HCT116 (cell line): ENCODE measurements around the gene PXYLP1. TPM values are rescaled to one million over a fixed set of nuclear protein-coding genes. Genes with fewer than 3 reads are reported as not detected.

Experiments used
- ATAC-seq: fragments of 200-7000 bp; cut with Tn5 transposase; 2 replicates; pipeline ENCODE4 v1.9.1; 2020; ENCODE audit warnings: mild to moderate bottlenecking, moderate library complexity
- BruUV-seq: library from RNA; stranded (reverse); fragments of 400-500 nt; replicated peaks from 2 replicates; lab custom pipeline; 2021; lab: Mats Ljungman, UMichigan
- CTCF ChIA-PET: fragments of 300-600 bp; sonication (Branson Sonifier 250); formaldehyde crosslinking; loops from one replicate; lab custom pipeline; 2021; ENCODE audit warnings: antibody characterized with exemption; lab: Charles Lee
- POLR2A ChIA-PET: fragments of 300-600, 350-600 bp; sonication (Branson Sonifier 250); formaldehyde crosslinking; loops from one replicate; lab custom pipeline; 2021; ENCODE audit warnings: antibody characterized with exemption; lab: Charles Lee
- RAD21 ChIA-PET, 2 experiments: fragments of 300-600 bp; sonication (Branson Sonifier 250); formaldehyde crosslinking; loops; one replicate each; lab custom pipeline; 2023; ENCODE audit warnings: low total read pairs in 2 of 2; ENCODE audit not compliant: uncharacterized antibody in 2 of 2, unreplicated experiment in 2 of 2, low non-redundant PET in 1 of 2; lab: Charles Lee
- DNase-seq: peaks from one replicate; pipeline ENCODE4 v3.0.0-alpha.2; 2010; ENCODE audit warnings: low read depth, low spot score
- H2AFZ ChIP-seq: fragments of 200-600 bp; shearing (Covaris generic), sonication (generic); 2 replicates; pipeline ENCODE4 v1.6.1; 2017; ENCODE audit warnings: low read depth, mixed run types, mixed read lengths, antibody characterized with exemption, low read length; ENCODE audit not compliant: poor library complexity, severe bottlenecking
- H3K27ac ChIP-seq: 2 replicates; pipeline ENCODE4 v1.5.1; 2012; ENCODE audit warnings: low read depth, low read length
- H3K27me3 ChIP-seq: fragments of 200-600 bp; sonication (generic); 2 replicates; pipeline ENCODE4 v1.6.1; 2016; ENCODE audit warnings: mixed run types, low read length, mixed read lengths; ENCODE audit not compliant: insufficient read depth
- H3K36me3 ChIP-seq, 2 experiments: fragments of 200-500 bp in 1 of 2; fragments of 200-600 bp in 1 of 2; sonication (Bioruptor generic) in 1 of 2; sonication (generic) in 1 of 2; 2 replicates each; pipeline versions ENCODE4 v1.5.1 to v1.6.1; 2014 to 2016; ENCODE audit warnings: low read length in 2 of 2, inconsistent platforms in 1 of 2, mixed read lengths in 1 of 2, mixed run types in 1 of 2; ENCODE audit not compliant: insufficient read depth in 2 of 2, control insufficient read depth in 1 of 2
- H3K4me1 ChIP-seq, 2 experiments: fragments of 200-600 bp in 1 of 2; sonication (generic) in 1 of 2; 2 replicates each; pipeline versions ENCODE4 v1.5.1 to v1.6.1; 2012 to 2017; ENCODE audit warnings: low read length in 2 of 2, inconsistent platforms in 1 of 2, mild to moderate bottlenecking in 1 of 2, mixed read lengths in 1 of 2, mixed run types in 1 of 2, moderate library complexity in 1 of 2; ENCODE audit not compliant: insufficient read depth in 2 of 2, control insufficient read depth in 1 of 2
- H3K4me2 ChIP-seq: fragments of 200-600 bp; sonication (generic); 2 replicates; pipeline ENCODE4 v1.6.1; 2017; ENCODE audit warnings: mixed run types, low read length, mixed read lengths
- H3K4me3 ChIP-seq, 2 experiments: fragments of 200-600 bp in 1 of 2; sonication (generic) in 1 of 2; replicated peaks in 1 of 2; 2 replicates each; pipeline ENCODE4 v1.5.1; 2011 to 2016; ENCODE audit warnings: low read length in 2 of 2, control low read depth in 1 of 2, low read depth in 1 of 2, mild to moderate bottlenecking in 1 of 2, mixed read lengths in 1 of 2, mixed run types in 1 of 2
- H3K79me2 ChIP-seq: fragments of 200-600 bp; sonication (generic); 2 replicates; pipeline ENCODE4 v1.6.1; 2017; ENCODE audit warnings: mild to moderate bottlenecking, mixed run types, low read length, moderate library complexity, mixed read lengths; ENCODE audit not compliant: insufficient read depth
- H3K9ac ChIP-seq: fragments of 200-600 bp; sonication (generic); 2 replicates; pipeline ENCODE4 v1.6.1; 2016; ENCODE audit warnings: low read length, mixed read lengths
- H3K9me2 ChIP-seq: fragments of 200-600 bp; sonication (generic), shearing (Covaris generic); 2 replicates; pipeline ENCODE4 v1.6.1; 2017; ENCODE audit warnings: mixed run types, mild to moderate bottlenecking, moderate library complexity; ENCODE audit not compliant: insufficient read depth
- H3K9me3 ChIP-seq, 2 experiments: fragments of 200-500 bp in 1 of 2; fragments of 200-600 bp in 1 of 2; sonication (Bioruptor generic) in 1 of 2; sonication (generic) in 1 of 2; 2 replicates each; pipeline ENCODE4 v1.6.1; 2014 to 2017; ENCODE audit warnings: low read length in 2 of 2, mixed read lengths in 2 of 2, inconsistent platforms in 1 of 2, low read depth in 1 of 2, mild to moderate bottlenecking in 1 of 2, mixed run types in 1 of 2, moderate library complexity in 1 of 2; ENCODE audit not compliant: control insufficient read depth in 1 of 2, insufficient read depth in 1 of 2
- H4K20me1 ChIP-seq: fragments of 200-600 bp; sonication (generic), shearing (Covaris generic); 2 replicates; pipeline ENCODE4 v1.6.1; 2017; ENCODE audit warnings: mixed run types, mild to moderate bottlenecking, moderate library complexity; ENCODE audit not compliant: insufficient read depth
- ATF3 ChIP-seq: IDR thresholded peaks from 2 replicates; pipeline ENCODE4 v1.6.1; 2012
- CBX3 ChIP-seq: IDR thresholded peaks from 2 replicates; pipeline ENCODE4 v1.6.1; 2012; ENCODE audit warnings: low read depth
- CEBPB ChIP-seq: IDR thresholded peaks from 2 replicates; pipeline ENCODE4 v1.6.1; 2012; ENCODE audit warnings: low read depth
- CTCF ChIP-seq, 3 experiments: fragments of 200-600 bp in 1 of 3; sonication (generic) in 1 of 3; IDR thresholded peaks in 2 of 3; conservative IDR thresholded peaks in 1 of 3; 2 replicates each; pipeline ENCODE4 v1.5.1; 2012 to 2017; ENCODE audit warnings: low read depth in 2 of 3, low read length in 2 of 3, antibody characterized with exemption in 1 of 3, borderline replicate concordance in 1 of 3, control low read depth in 1 of 3, mild to moderate bottlenecking in 1 of 3, mixed read lengths in 1 of 3, mixed run types in 1 of 3, moderate library complexity in 1 of 3; ENCODE audit not compliant: insufficient read depth in 1 of 3
- EGR1 ChIP-seq: IDR thresholded peaks from 2 replicates; pipeline ENCODE4 v1.6.1; 2012; ENCODE audit warnings: low read depth
- ELF1 ChIP-seq: IDR thresholded peaks from 2 replicates; pipeline ENCODE4 v1.6.1; 2012; ENCODE audit warnings: low read depth, borderline replicate concordance
- EZH2 ChIP-seq: fragments of 200-600 bp; sonication (generic); IDR thresholded peaks from 2 replicates; pipeline ENCODE4 v1.6.1; 2017; ENCODE audit warnings: antibody characterized with exemption, mixed run types
- EZH2phosphoT487 ChIP-seq: fragments of 200-600 bp; IDR thresholded peaks from 2 replicates; pipeline ENCODE4 v1.6.1; 2018; ENCODE audit warnings: antibody characterized with exemption, borderline replicate concordance
- FOSL1 ChIP-seq: IDR thresholded peaks from 2 replicates; pipeline ENCODE4 v1.6.1; 2012; ENCODE audit warnings: low read depth
- JUND ChIP-seq: IDR thresholded peaks from 2 replicates; pipeline ENCODE4 v1.6.1; 2012
- MAX ChIP-seq: IDR thresholded peaks from 2 replicates; pipeline ENCODE4 v1.6.1; 2012
- POLR2AphosphoS5 ChIP-seq: IDR thresholded peaks from 2 replicates; pipeline ENCODE4 v1.6.1; 2011; ENCODE audit warnings: mild to moderate bottlenecking, low read depth, low read length, moderate library complexity
- RAD21 ChIP-seq: IDR thresholded peaks from 2 replicates; pipeline ENCODE4 v1.6.1; 2012; ENCODE audit warnings: low read depth, mild to moderate bottlenecking
- SIN3A ChIP-seq: IDR thresholded peaks from 2 replicates; pipeline ENCODE4 v1.6.1; 2012; ENCODE audit warnings: low read depth
- SP1 ChIP-seq: IDR thresholded peaks from 2 replicates; pipeline ENCODE4 v1.6.1; 2012; ENCODE audit warnings: low read depth
- SRF ChIP-seq: IDR thresholded peaks from 2 replicates; pipeline ENCODE4 v1.6.1; 2012; ENCODE audit warnings: low read depth
- TCF7L2 ChIP-seq: IDR thresholded peaks from 2 replicates; pipeline ENCODE4 v1.7.0; 2011; ENCODE audit warnings: borderline replicate concordance, inconsistent platforms; ENCODE audit not compliant: insufficient read depth, insufficient read length; ENCODE audit errors: extremely low read depth
- YY1 ChIP-seq: IDR thresholded peaks from 2 replicates; pipeline ENCODE4 v1.6.1; 2011; ENCODE audit warnings: low read length, low read depth, moderate library complexity, mild to moderate bottlenecking; ENCODE audit not compliant: insufficient replicate concordance; ENCODE audit errors: extremely low read depth
- ZFX ChIP-seq: fragments of 450-650 bp; IDR thresholded peaks from 2 replicates; pipeline ENCODE4 v1.6.1; 2017
- ZNF274 ChIP-seq: fragments of 200-500 bp; sonication (Bioruptor generic); IDR thresholded peaks from 2 replicates; pipeline ENCODE4 v1.6.1; 2014; ENCODE audit warnings: mild to moderate bottlenecking, low read depth, low read length, inconsistent platforms
- intact Hi-C: fragments of 100-400 bp; cut with micrococcal nuclease; formaldehyde crosslinking; loops from 2 replicates; pipeline ENCODE4 v1.10.0; 2022
- total RNA-seq: library from RNA; stranded (reverse); gene quantifications from one replicate; pipeline ENCODE4 v1.2.1, GENCODE V29; 2021; ENCODE audit not compliant: unreplicated experiment

The PXYLP1 gene
- total RNA-seq, 1 experiment from 2014 or later, result 15.3 TPM

DNA sequence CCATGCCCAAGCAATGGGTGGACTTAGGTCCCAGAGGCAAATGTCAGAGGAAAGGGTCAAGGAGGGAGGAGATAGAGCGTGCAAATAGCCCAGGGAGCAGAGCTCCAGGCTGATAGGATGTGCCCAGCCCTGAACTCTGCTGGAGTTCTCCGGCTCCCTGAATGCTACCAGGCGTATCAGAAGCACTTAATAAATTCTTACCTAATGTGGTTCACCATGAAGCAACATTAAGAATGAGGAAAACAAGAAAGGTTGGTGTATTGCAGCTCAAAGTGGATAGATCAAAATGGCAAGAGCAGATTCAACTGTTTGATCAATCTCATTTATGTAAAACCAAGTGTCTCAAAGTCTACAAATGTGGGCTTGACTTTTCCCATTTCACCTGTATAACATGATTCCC, 38.3 kb downstream of the PXYLP1 start:
- no peaks in the 10 kb centered on the region for H3K9me3 ChIP-seq
- no TSS peak for BruUV-seq
- no peak overlapping the region for H3K27ac ChIP-seq
- TF ChIP-seq EZH2phosphoT487 (no peak), CBX3 (no peak), YY1 (no peak), ELF1 (no peak), EZH2 (no peak)
- no peaks in the 10 kb centered on the region for H3K79me2 ChIP-seq
- intact Hi-C loops, result no loop called here
- CTCF ChIA-PET, result no interaction called here
- H3K9ac ChIP-seq, result no peak overlapping the region
- no peaks in the 10 kb centered on the region for H3K9me2 ChIP-seq
- RAD21 ChIA-PET, result no interaction called here
- H3K27me3 ChIP-seq, result no peaks in the 10 kb centered on the region
- no peak overlapping the region for H3K4me3 ChIP-seq
- no peak for DNase-seq
- POLR2A ChIA-PET, result no interaction called here
- H3K4me1 ChIP-seq, result no peaks in the 10 kb centered on the region
- H3K4me2 ChIP-seq, result no peak overlapping the region
- no peak for ATAC-seq
- no peak overlapping the region for H2AFZ ChIP-seq
- H4K20me1 ChIP-seq, result no peaks in the 10 kb centered on the region
- H3K36me3 ChIP-seq, result no peaks in the 10 kb centered on the region

DNA sequence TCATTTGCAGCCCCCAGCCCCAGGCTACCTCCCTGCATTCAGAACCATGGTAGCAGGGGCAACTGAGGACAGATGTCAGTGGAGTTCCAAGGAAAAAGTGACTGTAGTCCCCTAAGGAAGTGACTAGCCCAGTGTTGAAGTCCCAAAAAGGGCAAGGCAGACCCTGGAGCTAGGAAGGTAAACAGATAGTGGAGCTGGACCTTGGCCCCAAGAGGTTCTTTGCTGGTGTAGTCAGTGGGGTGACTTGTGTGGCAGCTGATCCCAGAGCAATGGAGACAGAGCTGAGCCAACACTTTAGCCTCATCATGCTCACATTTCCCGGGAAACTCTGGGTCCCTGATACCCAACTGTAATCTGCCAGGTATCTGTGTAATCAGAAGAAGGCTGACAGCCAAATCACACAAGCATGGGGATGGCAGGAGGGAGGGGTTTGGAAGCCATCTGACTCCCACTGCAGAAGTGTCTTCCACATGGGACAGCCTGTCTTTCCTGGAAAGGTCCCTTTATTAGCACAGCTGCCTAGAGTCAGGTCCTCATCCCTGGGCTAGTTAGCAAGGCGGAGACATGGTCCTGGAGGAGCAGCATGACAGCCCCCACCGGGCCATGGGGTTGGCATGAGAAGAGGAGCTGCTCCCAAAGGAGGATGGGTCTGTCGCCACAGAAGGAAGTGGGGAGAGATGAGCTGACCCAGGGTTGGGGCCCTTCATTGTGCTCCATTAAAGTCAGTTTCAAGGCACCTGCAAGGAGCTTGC, 39.8 kb downstream of the PXYLP1 start:
- no peaks in the 10 kb centered on the region for H3K36me3 ChIP-seq
- ATAC-seq (no peak), DNase-seq (no peak)
- ChIA-PET POLR2A (no interaction called here), CTCF (no interaction called here), RAD21 (no interaction called here)
- H3K9me2 ChIP-seq, result no peaks in the 10 kb centered on the region
- intact Hi-C loops, result no loop called here
- H3K9ac ChIP-seq, result no peak overlapping the region
- no TSS peak for BruUV-seq
- no peaks in the 10 kb centered on the region for H4K20me1 ChIP-seq
- H3K79me2 ChIP-seq, result no peaks in the 10 kb centered on the region
- no peak overlapping the region for H3K27ac ChIP-seq
- no peak overlapping the region for H3K4me2 ChIP-seq
- H2AFZ ChIP-seq, result no peak overlapping the region
- H3K4me1 ChIP-seq, result no peaks in the 10 kb centered on the region
- no peaks in the 10 kb centered on the region for H3K27me3 ChIP-seq
- no peaks in the 10 kb centered on the region for H3K9me3 ChIP-seq
- TF ChIP-seq ATF3 (no peak), SIN3A (no peak), RAD21 (no peak), POLR2AphosphoS5 (no peak), EZH2 (no peak), SP1 (no peak), ELF1 (no peak), JUND (no peak), CBX3 (no peak), EZH2phosphoT487 (no peak), MAX (no peak), ZNF274 (no peak), TCF7L2 (no peak), FOSL1 (no peak), YY1 (no peak), CTCF (IDR thresholded peaks at IDR 0.05 in 2 of 3, conservative IDR thresholded peaks at IDR 0.05 in 1 of 3; ENCODE audit: borderline replicate concordance in 1 of 3, insufficient read depth in 1 of 3, low read depth in 2 of 3, low read length in 2 of 3) (no peak), SRF (no peak), EGR1 (no peak), ZFX (no peak), CEBPB (no peak)
- no peak overlapping the region for H3K4me3 ChIP-seq
